HUES6 (cell line): ENCODE results near the gene RGS3.
"Not testable (repeated sequence)": the region's sequence is repeated elsewhere in the genome, so short reads cannot be mapped to it uniquely, and the experiment has no call there.

Source experiments
- H3K27ac ChIP-seq: 2 replicates; pipeline ENCODE4 v1.7.0; 2013; ENCODE audit warnings: low read depth, mild to moderate bottlenecking, low read length, inconsistent platforms
- H3K27me3 ChIP-seq: 2 replicates; pipeline ENCODE4 v1.6.1; 2013; ENCODE audit warnings: low read length; ENCODE audit not compliant: control insufficient read depth, insufficient read depth
- H3K36me3 ChIP-seq: 2 replicates; pipeline ENCODE4 v1.6.1; 2013; ENCODE audit warnings: low read length; ENCODE audit not compliant: control insufficient read depth, insufficient read depth
- H3K4me1 ChIP-seq: 2 replicates; pipeline ENCODE4 v1.6.1; 2013; ENCODE audit warnings: low read length; ENCODE audit not compliant: control insufficient read depth, insufficient read depth
- H3K4me3 ChIP-seq: 2 replicates; pipeline ENCODE4 v1.5.1; 2013; ENCODE audit warnings: low read depth, low read length
- H3K9ac ChIP-seq: one replicate; pipeline ENCODE4 v1.6.1; 2013; ENCODE audit warnings: mild to moderate bottlenecking, low read length
- H3K9me3 ChIP-seq: 2 replicates; pipeline ENCODE4 v1.6.1; 2013; ENCODE audit warnings: low read depth, low read length; ENCODE audit not compliant: control insufficient read depth, insufficient read depth

The RGS3 gene

GRCh38 chr9:113634596-113635515, 171.3 kb downstream of the RGS3 start:
- Histone ChIP-seq H3K9me3 (no peaks in the 10 kb centered on the region), H3K36me3 (no peaks in the 10 kb centered on the region), H3K4me3 (no peak overlapping the region), H3K9ac (peak overlapping the region; percentile 29), H3K4me1 (peaks cover 23% of the 10 kb centered on the region; the same call in 1 of the 2 replicates), H3K27me3 (no peaks in the 10 kb centered on the region), H3K27ac (no peak overlapping the region; the same call in 1 of the 2 replicates)

- H3K36me3 ChIP-seq: no peaks in the 10 kb centered on the region
- no peak overlapping the region for H3K4me3 ChIP-seq
- peaks cover 23% of the 10 kb centered on the region; the same call in 1 of the 2 replicates for H3K4me1 ChIP-seq
- H3K9ac ChIP-seq: peak overlapping the region; percentile 29
- no peaks in the 10 kb centered on the region for H3K9me3 ChIP-seq
- no peaks in the 10 kb centered on the region for H3K27me3 ChIP-seq
- H3K27ac ChIP-seq: no peak overlapping the region
Measured at GRCh38 chr9:113635586-113635985, 172.1 kb downstream of the RGS3 start.

- Histone ChIP-seq H3K4me3 (no peak overlapping the region), H3K9ac (no peak overlapping the region), H3K27me3 (no peaks in the 10 kb centered on the region), H3K36me3 (no peaks in the 10 kb centered on the region), H3K9me3 (no peaks in the 10 kb centered on the region), H3K4me1 (peaks cover 23% of the 10 kb centered on the region; the same call in 1 of the 2 replicates), H3K27ac (no peak overlapping the region)
Measured at GRCh38 chr9:113636165-113636564, 172.6 kb downstream of the RGS3 start.

GRCh38 chr9:113636693-113637092, 173.2 kb downstream of the RGS3 start:
- H3K9me3 ChIP-seq: no peaks in the 10 kb centered on the region
- H3K4me3 ChIP-seq: no peak overlapping the region
- H3K27me3 ChIP-seq: no peaks in the 10 kb centered on the region
- no peak overlapping the region for H3K9ac ChIP-seq
- peaks cover 23% of the 10 kb centered on the region; the same call in 1 of the 2 replicates for H3K4me1 ChIP-seq
- H3K36me3 ChIP-seq: no peaks in the 10 kb centered on the region
- H3K27ac ChIP-seq: no peak overlapping the region

- H3K9me3 ChIP-seq: no peaks in the 10 kb centered on the region
- no peaks in the 10 kb centered on the region for H3K36me3 ChIP-seq
- no peak overlapping the region for H3K9ac ChIP-seq
- H3K4me3 ChIP-seq: no peak overlapping the region
- H3K27me3 ChIP-seq: peaks cover 4% of the 10 kb centered on the region
- peaks cover 23% of the 10 kb centered on the region; the same call in 1 of the 2 replicates for H3K4me1 ChIP-seq
- no peak overlapping the region for H3K27ac ChIP-seq
Measured at GRCh38 chr9:113638490-113638889, 175.0 kb downstream of the RGS3 start.

- H3K36me3 ChIP-seq: no peaks in the 10 kb centered on the region
- H3K27me3 ChIP-seq: peaks cover 7% of the 10 kb centered on the region
- H3K9ac ChIP-seq: no peak overlapping the region
- no peak overlapping the region for H3K4me3 ChIP-seq
- H3K27ac ChIP-seq: no peak overlapping the region
- H3K4me1 ChIP-seq: peaks cover 21% of the 10 kb centered on the region; the same call in 1 of the 2 replicates
- no peaks in the 10 kb centered on the region for H3K9me3 ChIP-seq
Measured at GRCh38 chr9:113638897-113639296, 175.4 kb downstream of the RGS3 start.

- not testable (repeated sequence) for H3K36me3 ChIP-seq, H3K9me3 ChIP-seq, H3K9ac ChIP-seq, H3K27ac ChIP-seq, H3K4me3 ChIP-seq
- Histone ChIP-seq H3K27me3 (peaks cover 12% of the 10 kb centered on the region), H3K4me1 (peaks cover 15% of the 10 kb centered on the region; the same call in 1 of the 2 replicates)
Measured at GRCh38 chr9:113639411-113639970, 176.0 kb downstream of the RGS3 start.

GRCh38 chr9:113640418-113640817, 176.9 kb downstream of the RGS3 start:
- H3K9ac ChIP-seq: no peak overlapping the region
- H3K36me3 ChIP-seq: no peaks in the 10 kb centered on the region
- peaks cover 22% of the 10 kb centered on the region for H3K27me3 ChIP-seq
- H3K4me3 ChIP-seq: no peak overlapping the region
- H3K4me1 ChIP-seq: peaks cover 11% of the 10 kb centered on the region; the same call in 1 of the 2 replicates
- H3K27ac ChIP-seq: no peak overlapping the region
- H3K9me3 ChIP-seq: no peaks in the 10 kb centered on the region

GRCh38 chr9:113641100-113641885, 177.8 kb downstream of the RGS3 start:
- no peaks in the 10 kb centered on the region for H3K36me3 ChIP-seq
- peaks cover 30% of the 10 kb centered on the region for H3K27me3 ChIP-seq
- no peak overlapping the region for H3K4me3 ChIP-seq
- H3K9me3 ChIP-seq: no peaks in the 10 kb centered on the region
- H3K27ac ChIP-seq: no peak overlapping the region
- no peak overlapping the region for H3K9ac ChIP-seq
- peaks cover 10% of the 10 kb centered on the region; the same call in 1 of the 2 replicates for H3K4me1 ChIP-seq

- no peak overlapping the region for H3K4me3 ChIP-seq
- no peak overlapping the region for H3K27ac ChIP-seq
- H3K9me3 ChIP-seq: no peaks in the 10 kb centered on the region
- no peaks in the 10 kb centered on the region for H3K36me3 ChIP-seq
- H3K27me3 ChIP-seq: peaks cover 42% of the 10 kb centered on the region
- no peak overlapping the region for H3K9ac ChIP-seq
- H3K4me1 ChIP-seq: peaks cover 8% of the 10 kb centered on the region; the same call in 1 of the 2 replicates
Measured at GRCh38 chr9:113644321-113644720, 180.8 kb downstream of the RGS3 start.
